Erythroblast (primary cell): ENCODE measurements around the gene ZNF630.

Source experiments
- GATA1 ChIP-seq: IDR thresholded peaks from 2 replicates; pipeline ENCODE4 v1.6.1; 2011; ENCODE audit warnings: low read depth, mild to moderate bottlenecking, control low read depth, low read length, moderate library complexity
- POLR2A ChIP-seq: IDR thresholded peaks from 2 replicates; pipeline ENCODE4 v1.6.1; 2011; ENCODE audit warnings: mild to moderate bottlenecking, low read length

DNA sequence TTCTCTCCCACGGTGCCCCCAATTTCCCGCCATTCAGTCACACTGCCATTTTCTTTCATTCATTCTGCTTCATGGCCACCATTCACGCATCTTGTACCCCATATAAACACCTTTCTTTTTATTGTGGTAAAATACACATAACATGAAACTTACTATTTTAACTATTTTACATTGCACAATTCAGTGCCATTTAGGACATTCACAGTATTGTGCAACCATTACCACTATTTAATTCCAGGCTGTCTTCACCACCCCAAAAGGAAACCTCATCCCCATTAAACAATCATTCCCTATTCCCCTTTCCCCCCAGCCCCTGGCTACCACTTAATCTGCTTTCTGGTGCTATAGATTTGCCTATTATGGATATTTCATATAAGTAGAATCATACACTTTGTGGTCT is 48.7 kb downstream of the ZNF630 start:
- TF ChIP-seq POLR2A (no peak), GATA1 (no peak)
